Esophagus muscularis mucosa (tissue), 4 donors: ENCODE measurements around the gene CUL3.

Source experiments
- EP300 ChIP-seq: sonication (generic); formaldehyde crosslinking; IDR thresholded peaks from one replicate; pipeline ENCODE4 v1.6.1; 2017; ENCODE audit warnings: antibody characterized with exemption
- POLR2A ChIP-seq: fragments of 450-650 bp; IDR thresholded peaks from one replicate; pipeline ENCODE4 v1.6.1; 2017; ENCODE audit warnings: antibody characterized with exemption, moderate library complexity, mild to moderate bottlenecking, low read depth
- POLR2AphosphoS5 ChIP-seq, 2 donors: sonication (generic); formaldehyde crosslinking; IDR thresholded peaks; one replicate each; pipeline ENCODE4 v1.6.1; 2017; ENCODE audit warnings: antibody characterized with exemption in 2 of 2
- TF ChIP-seq, protein P1 (sequence below), 3 experiments: fragments of 200-600 bp in 2 of 3; fragments of 450-650 bp in 1 of 3; sonication (generic) in 2 of 3; IDR thresholded peaks; one replicate each; pipeline ENCODE4 v1.5.1; 2017 to 2019; ENCODE audit warnings: antibody characterized with exemption in 3 of 3, mild to moderate bottlenecking in 2 of 3, moderate library complexity in 1 of 3

DNA sequence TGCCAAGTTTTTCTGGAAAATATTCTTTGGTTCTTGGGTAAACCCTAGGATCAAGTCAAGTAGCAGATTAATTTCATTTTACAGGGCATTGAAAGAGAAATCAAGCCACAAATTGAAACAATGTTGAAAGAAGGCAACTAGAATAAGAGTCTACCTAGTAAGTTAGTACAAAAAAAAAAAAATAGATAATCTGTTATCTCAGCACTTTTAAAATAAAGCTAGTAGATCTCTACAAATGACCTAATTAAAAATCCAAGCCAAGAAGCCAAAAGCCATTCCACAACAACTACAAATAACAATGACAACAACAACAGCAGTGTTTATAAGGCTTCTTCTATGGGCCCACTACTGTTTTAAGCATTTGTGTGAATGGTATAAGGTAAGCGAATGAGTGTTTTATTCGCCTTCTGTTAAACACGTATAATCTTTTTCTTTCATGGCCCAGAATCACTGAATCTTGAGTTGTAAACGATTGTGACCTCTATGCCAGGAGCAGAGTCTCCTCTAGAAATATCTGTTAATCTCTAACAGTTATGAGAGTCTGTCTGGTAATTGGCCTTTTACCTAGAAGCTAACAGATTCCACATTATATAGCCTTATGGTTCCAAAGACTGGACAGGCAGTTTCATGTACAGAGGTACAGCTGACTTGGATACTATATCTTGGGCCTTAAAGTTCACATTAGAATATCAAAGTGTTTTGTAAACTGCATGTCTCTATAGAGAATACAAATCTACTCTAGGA is 28.6 kb upstream of the CUL3 start:
- TF ChIP-seq, protein P1, sequence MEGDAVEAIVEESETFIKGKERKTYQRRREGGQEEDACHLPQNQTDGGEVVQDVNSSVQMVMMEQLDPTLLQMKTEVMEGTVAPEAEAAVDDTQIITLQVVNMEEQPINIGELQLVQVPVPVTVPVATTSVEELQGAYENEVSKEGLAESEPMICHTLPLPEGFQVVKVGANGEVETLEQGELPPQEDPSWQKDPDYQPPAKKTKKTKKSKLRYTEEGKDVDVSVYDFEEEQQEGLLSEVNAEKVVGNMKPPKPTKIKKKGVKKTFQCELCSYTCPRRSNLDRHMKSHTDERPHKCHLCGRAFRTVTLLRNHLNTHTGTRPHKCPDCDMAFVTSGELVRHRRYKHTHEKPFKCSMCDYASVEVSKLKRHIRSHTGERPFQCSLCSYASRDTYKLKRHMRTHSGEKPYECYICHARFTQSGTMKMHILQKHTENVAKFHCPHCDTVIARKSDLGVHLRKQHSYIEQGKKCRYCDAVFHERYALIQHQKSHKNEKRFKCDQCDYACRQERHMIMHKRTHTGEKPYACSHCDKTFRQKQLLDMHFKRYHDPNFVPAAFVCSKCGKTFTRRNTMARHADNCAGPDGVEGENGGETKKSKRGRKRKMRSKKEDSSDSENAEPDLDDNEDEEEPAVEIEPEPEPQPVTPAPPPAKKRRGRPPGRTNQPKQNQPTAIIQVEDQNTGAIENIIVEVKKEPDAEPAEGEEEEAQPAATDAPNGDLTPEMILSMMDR (IDR thresholded peaks at IDR 0.05): no peak
- TF ChIP-seq POLR2A: no peak
- no peak for TF ChIP-seq EP300
- TF ChIP-seq POLR2AphosphoS5 (IDR thresholded peaks at IDR 0.05): no peak
